Measurements from ENCODE around the gene FAHD2B.
"Not testable (repeated sequence)": the region's sequence is repeated elsewhere in the genome, so short reads cannot be mapped to it uniquely, and the experiment has no call there.

DNA sequence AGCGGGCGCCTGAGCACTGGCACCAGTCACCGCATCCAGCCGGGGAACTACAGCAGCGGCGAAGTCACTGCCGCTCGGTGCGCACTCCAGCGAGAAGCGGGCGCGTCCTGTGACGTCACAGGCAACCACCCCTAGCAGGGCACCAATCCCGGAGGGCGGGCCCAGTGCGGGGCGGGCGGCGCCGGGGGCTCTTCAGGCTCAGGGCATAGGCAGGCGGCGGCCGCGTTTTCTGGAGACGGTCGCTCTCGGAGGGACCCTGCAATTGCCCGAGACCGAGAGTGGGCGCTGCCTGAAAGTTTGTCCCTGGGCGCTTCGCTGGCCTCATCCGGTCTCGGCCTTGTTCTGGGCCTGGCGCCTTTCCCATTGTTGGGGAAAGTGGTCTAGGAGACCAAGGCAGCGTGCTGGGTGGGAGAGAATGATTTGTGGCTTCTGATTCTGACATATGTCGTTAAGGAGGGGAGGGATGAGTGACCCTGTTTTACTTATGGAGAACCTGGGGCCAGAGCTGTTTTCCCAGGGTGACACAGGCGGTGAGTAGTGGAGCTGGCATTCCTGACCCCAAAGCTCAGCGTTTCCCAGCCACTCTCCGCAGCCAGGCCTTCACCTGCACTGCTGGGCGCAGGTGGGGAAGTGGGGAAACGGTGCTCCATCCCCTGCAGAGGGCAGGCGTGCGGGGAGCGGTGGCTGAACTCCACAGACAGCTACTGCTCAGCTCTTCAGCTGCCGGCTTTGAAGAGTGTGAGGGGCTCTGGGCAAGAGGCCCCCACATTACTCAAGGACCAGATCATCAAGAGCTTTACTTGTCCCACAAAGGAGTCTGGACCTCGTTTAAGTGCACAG, at the start of gene FAHD2B:
- TF ChIP-seq, protein P1, sequence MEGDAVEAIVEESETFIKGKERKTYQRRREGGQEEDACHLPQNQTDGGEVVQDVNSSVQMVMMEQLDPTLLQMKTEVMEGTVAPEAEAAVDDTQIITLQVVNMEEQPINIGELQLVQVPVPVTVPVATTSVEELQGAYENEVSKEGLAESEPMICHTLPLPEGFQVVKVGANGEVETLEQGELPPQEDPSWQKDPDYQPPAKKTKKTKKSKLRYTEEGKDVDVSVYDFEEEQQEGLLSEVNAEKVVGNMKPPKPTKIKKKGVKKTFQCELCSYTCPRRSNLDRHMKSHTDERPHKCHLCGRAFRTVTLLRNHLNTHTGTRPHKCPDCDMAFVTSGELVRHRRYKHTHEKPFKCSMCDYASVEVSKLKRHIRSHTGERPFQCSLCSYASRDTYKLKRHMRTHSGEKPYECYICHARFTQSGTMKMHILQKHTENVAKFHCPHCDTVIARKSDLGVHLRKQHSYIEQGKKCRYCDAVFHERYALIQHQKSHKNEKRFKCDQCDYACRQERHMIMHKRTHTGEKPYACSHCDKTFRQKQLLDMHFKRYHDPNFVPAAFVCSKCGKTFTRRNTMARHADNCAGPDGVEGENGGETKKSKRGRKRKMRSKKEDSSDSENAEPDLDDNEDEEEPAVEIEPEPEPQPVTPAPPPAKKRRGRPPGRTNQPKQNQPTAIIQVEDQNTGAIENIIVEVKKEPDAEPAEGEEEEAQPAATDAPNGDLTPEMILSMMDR (IDR thresholded peaks at IDR 0.05; ENCODE audit: poor library complexity, severe bottlenecking), result not testable (repeated sequence)
- TF ChIP-seq TAF1 (IDR thresholded peaks at IDR 0.05; ENCODE audit: low read depth); EZH2 (IDR thresholded peaks at IDR 0.05; ENCODE audit: borderline replicate concordance, insufficient read depth, low read length, poor library complexity, severe bottlenecking); POLR2AphosphoS5 (IDR thresholded peaks at IDR 0.05); SMC3 (conservative IDR thresholded peaks at IDR 0.05; ENCODE audit: poor library complexity): not testable (repeated sequence)
